IPS-20b (cell line): ENCODE results near the gene R3HDM2.

ENCODE experiments used
- H3K27ac ChIP-seq: one replicate; pipeline ENCODE4 v1.5.1; 2013; ENCODE audit warnings: low read length
- H3K27me3 ChIP-seq: 2 replicates; pipeline ENCODE4 v1.6.1; 2013; ENCODE audit warnings: mild to moderate bottlenecking, low read length, inconsistent platforms; ENCODE audit not compliant: insufficient read depth
- H3K36me3 ChIP-seq: 2 replicates; pipeline ENCODE4 v1.6.1; 2013; ENCODE audit warnings: low read depth, mild to moderate bottlenecking, inconsistent platforms, low read length, moderate library complexity; ENCODE audit not compliant: insufficient read depth
- H3K4me1 ChIP-seq: 2 replicates; pipeline ENCODE4 v1.6.1; 2013; ENCODE audit warnings: mild to moderate bottlenecking, control low read depth, inconsistent platforms, low read length, moderate library complexity; ENCODE audit not compliant: insufficient read depth
- H3K4me3 ChIP-seq: 2 replicates; pipeline ENCODE4 v1.5.1; 2013; ENCODE audit warnings: mild to moderate bottlenecking, low read length, inconsistent platforms
- H3K9ac ChIP-seq: 2 replicates; pipeline ENCODE4 v1.6.1; 2013; ENCODE audit warnings: low read depth, mild to moderate bottlenecking, inconsistent platforms, low read length, moderate library complexity
- H3K9me3 ChIP-seq: 2 replicates; pipeline ENCODE4 v1.6.1; 2013; ENCODE audit warnings: mild to moderate bottlenecking, low read depth, low read length, inconsistent platforms; ENCODE audit not compliant: insufficient read depth

R3HDM2 gene

GRCh38 chr12:57231276-57232021, 199.4 kb downstream of the R3HDM2 start:
- Histone ChIP-seq H3K4me3 (peak overlapping the region; percentile 90; the same call in 1 of the 2 replicates), H3K36me3 (peaks cover 42% of the 10 kb centered on the region), H3K4me1 (peaks cover 24% of the 10 kb centered on the region), H3K27me3 (peaks cover 66% of the 10 kb centered on the region), H3K27ac (no peak overlapping the region), H3K9me3 (no peaks in the 10 kb centered on the region), H3K9ac (peak overlapping the region; percentile 98; the same call in 1 of the 2 replicates)

GRCh38 chr12:57230381-57231155, 200.3 kb downstream of the R3HDM2 start:
- peaks cover 25% of the 10 kb centered on the region for H3K4me1 ChIP-seq
- H3K27me3 ChIP-seq, result peaks cover 66% of the 10 kb centered on the region
- H3K4me3 ChIP-seq, result peak overlapping the region; percentile 90
- no peaks in the 10 kb centered on the region for H3K9me3 ChIP-seq
- peak overlapping the region; percentile 83 for H3K27ac ChIP-seq
- peak overlapping the region; percentile 98 for H3K9ac ChIP-seq
- peaks cover 42% of the 10 kb centered on the region for H3K36me3 ChIP-seq

- H3K36me3 ChIP-seq, result peaks cover 42% of the 10 kb centered on the region
- H3K9me3 ChIP-seq, result no peaks in the 10 kb centered on the region
- H3K4me1 ChIP-seq, result peaks cover 25% of the 10 kb centered on the region
- H3K27me3 ChIP-seq, result peaks cover 66% of the 10 kb centered on the region
- H3K4me3 ChIP-seq, result peak within 1 kb of the TSS; percentile 90
- H3K27ac ChIP-seq, result peak within 1 kb of the TSS; percentile 83
- peak within 1 kb of the TSS; percentile 98 for H3K9ac ChIP-seq
These were observed 201.0 kb downstream of the R3HDM2 start, which contains the start of gene SHMT2 for GRCh38 chr12:57229634-57230380. Gene SHMT2 (plus strand): TSS chr12:57229711. CDS start chr12:57229779, 68 bp downstream.

GRCh38 chr12:57229046-57229633, 201.7 kb downstream of the R3HDM2 start:
- Histone ChIP-seq H3K4me1 (peaks cover 25% of the 10 kb centered on the region), H3K9me3 (no peaks in the 10 kb centered on the region), H3K4me3 (peak overlapping the region; percentile 90; the same call in 1 of the 2 replicates), H3K27me3 (peaks cover 66% of the 10 kb centered on the region), H3K36me3 (peaks cover 36% of the 10 kb centered on the region), H3K9ac (peak overlapping the region; percentile 98; the same call in 1 of the 2 replicates), H3K27ac (no peak overlapping the region)

- H3K36me3 ChIP-seq, result peaks cover 20% of the 10 kb centered on the region
- peaks cover 25% of the 10 kb centered on the region for H3K4me1 ChIP-seq
- no peaks in the 10 kb centered on the region for H3K9me3 ChIP-seq
- no peak overlapping the region for H3K9ac ChIP-seq
- peak overlapping the region; percentile 60 for H3K4me3 ChIP-seq
- H3K27ac ChIP-seq, result no peak overlapping the region
- H3K27me3 ChIP-seq, result peaks cover 68% of the 10 kb centered on the region
These were observed 203.3 kb downstream of the R3HDM2 start for GRCh38 chr12:57227315-57228115.

GRCh38 chr12:57226588-57227314, 204.1 kb downstream of the R3HDM2 start:
- Histone ChIP-seq H3K36me3 (peaks cover 12% of the 10 kb centered on the region), H3K9ac (no peak overlapping the region), H3K27me3 (peaks cover 75% of the 10 kb centered on the region), H3K9me3 (no peaks in the 10 kb centered on the region), H3K4me3 (peak overlapping the region; percentile 60), H3K4me1 (peaks cover 28% of the 10 kb centered on the region), H3K27ac (no peak overlapping the region)

GRCh38 chr12:57225680-57226210, 205.1 kb downstream of the R3HDM2 start:
- Histone ChIP-seq H3K4me3 (no peak overlapping the region; the same call in 1 of the 2 replicates), H3K4me1 (peaks cover 32% of the 10 kb centered on the region), H3K27me3 (peaks cover 85% of the 10 kb centered on the region), H3K9me3 (no peaks in the 10 kb centered on the region), H3K36me3 (peaks cover 2% of the 10 kb centered on the region), H3K27ac (no peak overlapping the region), H3K9ac (no peak overlapping the region)

- H3K36me3 ChIP-seq, result no peaks in the 10 kb centered on the region
- peaks cover 29% of the 10 kb centered on the region for H3K4me1 ChIP-seq
- no peaks in the 10 kb centered on the region for H3K9me3 ChIP-seq
- H3K4me3 ChIP-seq, result no peak overlapping the region
- H3K27ac ChIP-seq, result no peak overlapping the region
- H3K27me3 ChIP-seq, result peaks cover 92% of the 10 kb centered on the region
- H3K9ac ChIP-seq, result no peak overlapping the region
These were observed 205.7 kb downstream of the R3HDM2 start for GRCh38 chr12:57224973-57225679.

GRCh38 chr12:57224278-57224972, 206.4 kb downstream of the R3HDM2 start:
- Histone ChIP-seq H3K27ac (no peak overlapping the region), H3K4me3 (no peak overlapping the region), H3K36me3 (no peaks in the 10 kb centered on the region), H3K4me1 (peaks cover 32% of the 10 kb centered on the region), H3K9ac (no peak overlapping the region), H3K27me3 (peaks cover 99% of the 10 kb centered on the region), H3K9me3 (no peaks in the 10 kb centered on the region; the same call in 1 of the 2 replicates)
